GM19452 (cell line): ENCODE results near the gene ORMDL3.
"Not testable (repeated sequence)": the region's sequence is repeated elsewhere in the genome, so short reads cannot be mapped to it uniquely, and the experiment has no call there.

ENCODE experiments used
- ATAC-seq: cut with Tn5 transposase; IDR thresholded peaks from one replicate; pipeline ENCODE4 v1.9.1; 2021; ENCODE audit not compliant: unreplicated experiment

ORMDL3 gene

GRCh38 chr17:39950871-39951348, 23.5 kb upstream of the ORMDL3 start:
- no peak for ATAC-seq

DNA sequence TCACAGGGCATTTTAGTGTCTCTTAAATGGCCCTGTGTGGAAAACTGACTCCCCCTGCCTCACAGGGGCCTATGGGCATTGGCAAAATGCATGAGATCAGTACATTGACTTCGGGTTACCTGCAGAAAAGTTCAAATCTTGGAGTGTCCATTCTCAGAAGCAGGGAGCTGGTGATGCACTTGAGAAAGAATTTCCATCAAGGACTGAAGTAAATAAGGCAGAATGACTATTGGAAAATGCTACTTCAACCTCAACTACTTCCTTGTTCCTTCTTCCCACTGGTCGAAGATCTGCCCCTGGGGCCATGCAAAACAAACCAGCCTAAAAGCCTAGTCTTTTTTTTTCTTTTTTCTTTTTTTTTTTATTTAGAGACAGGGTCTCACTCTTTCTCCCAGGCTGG, 21.6 kb upstream of the ORMDL3 start:
- no peak for ATAC-seq

DNA sequence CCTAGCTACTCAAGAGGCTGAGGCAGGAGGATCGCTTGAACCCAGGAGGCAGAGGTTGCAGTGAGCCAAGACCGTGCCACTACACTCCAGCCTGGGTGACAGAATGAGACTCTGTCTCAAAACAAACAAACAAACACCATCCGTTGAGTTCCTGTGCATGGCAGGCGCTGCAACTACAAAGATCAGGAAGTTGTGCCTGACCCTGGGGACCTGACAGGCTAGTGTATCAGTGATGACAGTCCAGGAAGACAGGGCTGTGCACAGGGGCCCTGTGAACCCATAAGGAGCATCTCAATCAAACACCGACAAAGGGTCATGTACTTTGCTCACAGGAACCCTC, 21.1 kb upstream of the ORMDL3 start:
- ATAC-seq: not testable (repeated sequence)

- no peak for ATAC-seq
Measured at GRCh38 chr17:39946551-39947330, 19.3 kb upstream of the ORMDL3 start.

GRCh38 chr17:39944393-39944711, 17.0 kb upstream of the ORMDL3 start:
- no peak for ATAC-seq

DNA sequence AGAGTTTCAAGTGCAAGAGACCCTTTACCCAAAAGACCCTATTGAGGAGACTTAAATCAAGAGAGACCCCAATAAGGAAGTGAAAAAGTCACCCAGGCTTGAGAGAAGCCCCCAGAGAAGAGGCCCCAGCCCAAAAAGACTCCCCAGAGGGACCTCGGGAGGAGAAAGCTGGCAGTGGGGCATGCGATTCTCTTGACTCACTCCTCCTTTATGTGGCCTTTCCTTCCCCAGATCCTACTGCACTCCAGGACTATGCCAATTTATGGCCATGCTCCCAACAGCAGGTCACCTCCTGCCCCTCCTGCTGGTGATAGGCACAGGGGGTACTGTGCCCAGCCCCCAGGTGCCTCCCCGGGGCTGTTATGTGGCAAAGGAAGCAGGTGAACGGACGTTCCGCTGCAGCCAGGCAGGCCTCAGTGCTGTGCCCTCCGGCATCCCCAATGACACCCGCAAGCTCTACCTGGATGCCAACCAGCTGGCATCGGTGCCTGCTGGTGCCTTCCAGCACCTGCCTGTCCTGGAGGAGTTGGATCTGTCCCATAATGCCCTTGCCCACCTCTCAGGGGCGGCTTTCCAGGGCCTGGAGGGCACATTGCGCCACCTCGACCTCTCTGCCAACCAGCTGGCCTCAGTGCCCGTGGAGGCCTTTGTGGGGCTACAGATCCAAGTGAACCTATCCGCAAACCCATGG, 16.4 kb upstream of the ORMDL3 start:
- ATAC-seq: no peak

- ATAC-seq: no peak
Measured at GRCh38 chr17:39939588-39940419, 12.4 kb upstream of the ORMDL3 start.

- ATAC-seq: no peak
Measured at GRCh38 chr17:39939106-39939505, 11.7 kb upstream of the ORMDL3 start.

GRCh38 chr17:39938140-39938869, 10.9 kb upstream of the ORMDL3 start:
- ATAC-seq: no peak

GRCh38 chr17:39937447-39937846, 10.0 kb upstream of the ORMDL3 start:
- ATAC-seq: no peak

DNA sequence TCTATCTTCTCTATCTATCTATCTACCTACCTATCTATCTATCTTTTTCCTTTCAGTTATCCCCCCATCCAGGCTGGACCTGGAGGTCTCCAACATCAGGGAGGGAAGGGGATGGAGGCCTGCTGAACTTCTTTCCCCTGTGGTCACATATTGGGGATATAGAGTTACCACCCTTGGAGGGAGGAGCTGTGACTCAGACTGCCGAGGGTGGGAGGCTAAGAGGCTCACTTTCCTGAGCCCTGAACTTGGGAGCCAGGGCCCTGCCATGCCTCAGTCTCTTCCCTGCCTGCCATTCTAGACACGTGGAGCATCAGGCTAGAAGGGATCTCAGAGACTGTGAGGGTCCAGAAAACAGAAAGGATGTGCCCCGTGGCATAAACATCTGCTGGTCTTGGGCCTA, 8.5 kb upstream of the ORMDL3 start:
- ATAC-seq: no peak

DNA sequence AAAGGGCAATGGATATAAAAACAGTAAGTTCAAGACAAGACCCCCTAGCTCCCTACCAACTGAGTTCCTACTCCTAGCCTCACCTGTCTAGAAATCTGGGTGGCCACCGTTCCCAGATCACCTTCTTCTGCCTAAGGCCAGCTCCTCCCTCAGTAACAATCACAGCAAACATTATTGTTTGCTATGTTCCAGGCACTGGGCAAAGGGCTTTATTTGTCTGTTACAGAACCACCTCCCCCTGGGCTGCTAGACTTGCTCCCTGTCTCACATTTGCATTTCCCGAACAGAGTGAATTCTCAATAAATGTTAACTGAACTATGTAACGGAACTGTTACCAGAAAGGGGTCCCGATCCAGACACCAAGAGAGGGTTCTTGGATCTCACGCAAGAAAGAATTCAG, 6.9 kb upstream of the ORMDL3 start:
- no peak for ATAC-seq

DNA sequence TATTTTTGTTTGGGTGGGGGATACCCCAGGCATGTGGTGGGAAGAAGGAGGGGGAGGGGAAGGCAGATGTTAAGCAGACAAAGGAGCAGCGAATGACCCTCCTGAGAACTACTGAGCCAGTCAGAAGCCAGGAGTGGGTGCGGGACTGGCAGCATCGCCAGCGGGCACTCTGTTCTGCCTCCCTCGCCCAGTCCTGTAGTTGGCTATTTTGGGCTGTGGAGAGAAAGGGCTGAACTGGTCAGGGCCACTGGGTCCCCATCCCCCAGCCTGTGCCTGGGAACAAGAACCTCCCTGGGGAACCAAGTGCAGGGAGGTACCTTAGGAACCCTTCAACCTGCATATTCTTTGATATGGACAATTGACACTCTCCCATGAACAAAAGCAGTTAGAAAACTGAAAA, 6.5 kb upstream of the ORMDL3 start:
- ATAC-seq: no peak

DNA sequence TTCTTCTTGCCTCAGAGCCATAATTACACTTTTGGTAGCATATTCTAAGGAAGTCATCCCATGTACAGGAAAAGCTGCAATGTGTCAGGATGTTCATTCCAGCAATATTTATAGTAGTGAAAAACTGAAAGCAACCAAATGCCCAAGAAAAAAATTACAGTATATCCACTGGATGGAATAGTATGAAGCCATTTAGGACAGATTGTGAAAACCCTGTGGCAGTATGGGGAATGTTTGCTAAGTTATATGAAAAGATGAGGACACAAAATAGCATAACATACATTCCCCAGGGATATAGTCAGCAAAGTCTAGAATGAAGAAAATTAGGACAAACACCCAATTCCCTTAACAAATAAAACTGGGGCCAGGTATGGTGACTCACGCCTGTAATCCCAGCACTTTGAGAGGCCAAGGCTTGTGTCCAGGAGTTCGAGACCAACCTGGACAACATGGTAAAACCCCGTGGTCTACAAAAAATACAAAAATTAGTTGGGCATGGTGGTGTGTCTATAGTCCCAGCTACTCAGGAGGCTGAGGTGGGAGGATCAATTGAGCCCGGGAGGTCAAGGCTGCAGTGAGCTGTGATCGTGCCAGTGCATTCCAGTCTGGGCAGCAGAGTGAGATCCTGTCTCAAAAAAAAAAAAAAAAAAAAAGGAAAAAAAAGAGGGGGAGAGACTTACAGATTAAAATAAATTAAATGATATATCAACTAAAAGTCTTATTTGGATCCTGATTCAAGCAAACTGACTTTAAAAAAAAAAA, 2.4 kb upstream of the ORMDL3 start:
- no peak for ATAC-seq

DNA sequence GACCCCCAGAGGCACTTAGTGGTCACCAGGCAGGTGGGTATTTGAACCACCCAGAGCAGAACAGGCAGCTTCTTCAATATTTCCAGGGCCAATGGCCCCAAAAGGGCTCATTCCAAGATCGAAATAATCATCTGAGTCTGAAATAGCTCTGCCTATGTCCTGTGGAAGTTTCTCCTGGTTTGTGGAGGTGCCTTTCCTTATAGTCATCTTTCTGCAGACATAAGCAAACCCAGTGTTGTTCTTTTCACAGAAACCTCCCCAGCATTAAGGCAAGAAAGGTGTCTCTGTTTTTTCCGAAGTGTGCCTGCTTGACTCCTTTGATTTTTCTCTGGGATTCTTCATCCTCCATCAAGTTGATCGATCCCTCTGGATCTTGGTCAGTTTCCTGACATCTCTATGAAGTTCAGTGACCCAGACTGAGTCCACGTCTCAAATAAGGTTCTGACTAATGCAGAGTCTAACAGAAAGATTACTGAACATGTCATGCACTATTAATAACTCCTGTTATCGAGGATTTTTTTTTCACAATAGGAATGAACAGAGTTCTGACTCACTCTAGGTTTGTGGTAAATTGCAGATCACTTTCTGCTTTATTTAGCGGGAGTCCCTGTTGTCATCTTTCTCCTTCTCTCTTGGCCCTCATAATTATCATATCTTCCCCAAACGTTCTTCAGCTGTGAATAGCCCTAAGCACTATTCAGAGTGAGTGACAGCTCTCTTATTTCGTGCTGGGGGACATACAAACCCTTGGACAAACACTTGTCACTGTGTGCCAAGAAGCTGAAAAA, 1.7 kb upstream of the ORMDL3 start:
- ATAC-seq: no peak

DNA sequence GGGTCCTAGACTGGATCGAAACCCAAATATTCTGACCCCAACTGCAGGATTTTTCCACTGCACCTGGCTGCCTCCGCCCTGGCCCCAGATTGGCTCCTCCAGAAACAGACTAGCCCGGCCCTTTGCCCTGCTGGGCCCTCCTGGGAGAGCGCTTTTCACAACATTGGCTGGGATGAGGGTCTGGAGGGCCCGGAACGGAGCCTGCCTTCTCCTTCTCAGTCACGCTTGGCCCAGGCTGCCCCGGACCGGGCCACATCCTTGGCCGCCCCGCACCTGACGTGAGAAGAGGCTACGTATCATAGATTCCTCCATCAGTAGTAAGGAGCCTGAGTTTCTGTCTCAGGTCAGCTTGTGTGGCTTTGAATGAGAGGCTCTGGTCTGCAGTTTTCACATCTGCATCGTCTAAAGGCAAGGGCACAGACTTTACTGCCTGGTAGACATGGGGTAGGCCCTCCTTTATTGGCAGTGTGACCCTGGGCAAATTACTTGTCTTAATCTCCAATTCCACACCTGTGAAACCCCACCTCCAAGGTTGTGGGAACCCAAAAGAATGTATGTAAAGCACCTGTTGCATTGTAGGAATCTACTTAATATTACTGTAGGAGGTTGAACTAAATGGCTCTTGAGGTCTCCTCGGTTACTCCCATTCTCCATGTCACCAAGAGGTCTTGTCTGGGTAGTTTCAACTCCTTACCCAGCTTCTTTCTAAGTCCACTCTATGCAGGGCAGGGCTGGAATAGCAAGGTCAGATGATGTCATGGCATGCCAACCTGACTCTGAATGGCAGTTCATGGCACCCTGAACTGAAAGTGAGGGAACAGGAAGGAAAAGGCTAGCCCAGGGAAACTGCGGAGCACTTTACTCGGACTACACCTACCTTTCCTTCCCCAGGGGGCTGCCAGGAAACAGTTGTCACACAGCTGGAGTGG, 792 bp upstream of the ORMDL3 start:
- ATAC-seq: no peak

DNA sequence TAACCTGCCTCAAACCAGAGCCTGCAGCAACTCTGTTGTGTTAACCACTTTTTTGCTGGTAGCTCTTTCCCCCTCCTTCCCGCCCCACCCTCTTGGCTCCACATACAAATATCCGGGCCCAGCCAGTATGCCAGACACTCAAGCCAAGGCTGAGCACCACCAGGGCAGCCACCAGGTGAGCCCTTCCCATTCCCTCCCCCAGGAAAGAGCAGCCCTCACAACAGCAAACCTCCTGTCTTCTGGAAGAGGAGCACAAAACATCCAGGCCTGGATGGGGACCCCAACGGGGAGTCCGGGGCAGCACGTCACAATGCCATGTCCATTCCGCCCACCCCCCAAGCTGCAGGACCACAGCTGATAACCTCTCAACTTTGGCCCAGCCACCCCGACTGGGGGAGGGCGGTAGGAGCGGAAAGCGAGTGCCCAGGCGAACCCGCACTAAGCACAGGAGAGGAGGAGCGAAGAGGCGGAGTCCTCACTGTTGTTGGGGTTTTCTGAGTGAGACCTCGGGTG, 757 bp downstream of the ORMDL3 start:
- peak; percentile 25 for ATAC-seq

- no peak for ATAC-seq
Measured at GRCh38 chr17:39926135-39926587, 1.2 kb downstream of the ORMDL3 start.
